ENCODE measurements around the gene KCTD2. TPM values are rescaled to one million over a fixed set of nuclear protein-coding genes. Genes with fewer than 3 reads are reported as not detected.

The KCTD2 gene
- total and polyA plus RNA-seq, 2 of the 13 experiments (the other 11 are each of a cell fraction or from before 2014, with no cell fraction given), result 28.3 to 32.6 TPM

GRCh38 chr17:75086496-75087181 is 39.6 kb downstream of the KCTD2 start (continued):
- TF ChIP-seq FOXA1 (IDR thresholded peaks at IDR 0.05) (no peak), FOXA1 (CRISPR knock-in tag; IDR thresholded peaks at IDR 0.05) (peak; percentile 81), TAF1 (CRISPR knock-in tag; IDR thresholded peaks at IDR 0.05) (no peak; the same call in 1 of the 2 replicates), KLF11 (CRISPR knock-in tag; IDR thresholded peaks at IDR 0.05) (peak; percentile 42; the same call in 1 of the 2 replicates), TBX2 (CRISPR knock-in tag; IDR thresholded peaks at IDR 0.05; ENCODE audit: borderline replicate concordance) (peak; percentile 76; the same call in 1 of the 2 replicates), GABPA (IDR thresholded peaks at IDR 0.05; ENCODE audit: low read depth, low read length) (no peak), GABPA (CRISPR knock-in tag; IDR thresholded peaks at IDR 0.05; ENCODE audit: low read depth) (peak; percentile 68; the same call in 1 of the 2 replicates), ISL2 (CRISPR knock-in tag; IDR thresholded peaks at IDR 0.05) (no peak), ZNF678 (CRISPR knock-in tag; IDR thresholded peaks at IDR 0.05) (no peak), NFE2 (CRISPR knock-in tag; IDR thresholded peaks at IDR 0.05) (no peak), KDM5B (CRISPR knock-in tag; IDR thresholded peaks at IDR 0.05; ENCODE audit: borderline replicate concordance) (no peak), ZBTB10 (CRISPR knock-in tag; IDR thresholded peaks at IDR 0.05; ENCODE audit: borderline replicate concordance) (no peak; the same call in 1 of the 2 replicates), LRRFIP1 (CRISPR knock-in tag; conservative IDR thresholded peaks at IDR 0.05) (no peak), ZNF326 (CRISPR knock-in tag; IDR thresholded peaks at IDR 0.05; ENCODE audit: borderline replicate concordance) (no peak), NR1H2 (CRISPR knock-in tag; IDR thresholded peaks at IDR 0.05; ENCODE audit: borderline replicate concordance, low read depth) (no peak), RBFOX2 (IDR thresholded peaks at IDR 0.05; ENCODE audit: low read depth, low read length) (no peak), FOSL2 (CRISPR knock-in tag; IDR thresholded peaks at IDR 0.05) (peak; percentile 49; the same call in 1 of the 2 replicates), AKNA (CRISPR knock-in tag; IDR thresholded peaks at IDR 0.05; ENCODE audit: borderline replicate concordance) (no peak), ATF3 (CRISPR knock-in tag; IDR thresholded peaks at IDR 0.05) (no peak), LBX2 (CRISPR knock-in tag; IDR thresholded peaks at IDR 0.05; ENCODE audit: borderline replicate concordance) (no peak)

Measured in HepG2 (cell line).